HG03066 (cell line): Measurements from ENCODE around the gene CCNL1.
"Not testable (repeated sequence)": the region's sequence is repeated elsewhere in the genome, so short reads cannot be mapped to it uniquely, and the experiment has no call there.

Experiments
- ATAC-seq: cut with Tn5 transposase; IDR thresholded peaks from one replicate; pipeline ENCODE4 v1.9.1; 2021; ENCODE audit warnings: low read depth; ENCODE audit not compliant: unreplicated experiment

CCNL1 gene

GRCh38 chr3:157172746-157173145 is 12.8 kb upstream of the CCNL1 start:
- no peak for ATAC-seq

GRCh38 chr3:157170861-157171260 is 10.9 kb upstream of the CCNL1 start:
- ATAC-seq = no peak

- ATAC-seq = no peak
Measured at GRCh38 chr3:157167371-157168042, 7.6 kb upstream of the CCNL1 start.

GRCh38 chr3:157166561-157166960 is 6.6 kb upstream of the CCNL1 start:
- peak; percentile 53 for ATAC-seq

GRCh38 chr3:157166115-157166514 is 6.2 kb upstream of the CCNL1 start:
- no peak for ATAC-seq

GRCh38 chr3:157163217-157163953 is 3.4 kb upstream of the CCNL1 start:
- no peak for ATAC-seq

- not testable (repeated sequence) for ATAC-seq
Measured at GRCh38 chr3:157162620-157163019, 2.7 kb upstream of the CCNL1 start.

- peak; percentile 32 for ATAC-seq
Measured at GRCh38 chr3:157160658-157161424, 894 bp upstream of the CCNL1 start.

GRCh38 chr3:157159037-157159761 is 748 bp downstream of the CCNL1 start:
- peak; percentile 54 for ATAC-seq

- ATAC-seq = no peak
Measured at GRCh38 chr3:157157836-157158235, 2.1 kb downstream of the CCNL1 start.

GRCh38 chr3:157156837-157157635 is 2.9 kb downstream of the CCNL1 start:
- ATAC-seq = no peak

- no peak for ATAC-seq
Measured at GRCh38 chr3:157155591-157155990, 4.4 kb downstream of the CCNL1 start.

GRCh38 chr3:157154563-157155330 is 5.2 kb downstream of the CCNL1 start:
- ATAC-seq = no peak

- ATAC-seq = no peak
Measured at GRCh38 chr3:157152930-157153329, 7.0 kb downstream of the CCNL1 start.

GRCh38 chr3:157152438-157152837 is 7.5 kb downstream of the CCNL1 start:
- no peak for ATAC-seq

GRCh38 chr3:157151627-157152026 is 8.3 kb downstream of the CCNL1 start:
- ATAC-seq = no peak

- no peak for ATAC-seq
Measured at GRCh38 chr3:157151151-157151550, 8.8 kb downstream of the CCNL1 start.

GRCh38 chr3:157149136-157149696 is 10.7 kb downstream of the CCNL1 start:
- ATAC-seq = no peak
